ENCODE measurements around the gene NEK1.

Gene NEK1, protein sequence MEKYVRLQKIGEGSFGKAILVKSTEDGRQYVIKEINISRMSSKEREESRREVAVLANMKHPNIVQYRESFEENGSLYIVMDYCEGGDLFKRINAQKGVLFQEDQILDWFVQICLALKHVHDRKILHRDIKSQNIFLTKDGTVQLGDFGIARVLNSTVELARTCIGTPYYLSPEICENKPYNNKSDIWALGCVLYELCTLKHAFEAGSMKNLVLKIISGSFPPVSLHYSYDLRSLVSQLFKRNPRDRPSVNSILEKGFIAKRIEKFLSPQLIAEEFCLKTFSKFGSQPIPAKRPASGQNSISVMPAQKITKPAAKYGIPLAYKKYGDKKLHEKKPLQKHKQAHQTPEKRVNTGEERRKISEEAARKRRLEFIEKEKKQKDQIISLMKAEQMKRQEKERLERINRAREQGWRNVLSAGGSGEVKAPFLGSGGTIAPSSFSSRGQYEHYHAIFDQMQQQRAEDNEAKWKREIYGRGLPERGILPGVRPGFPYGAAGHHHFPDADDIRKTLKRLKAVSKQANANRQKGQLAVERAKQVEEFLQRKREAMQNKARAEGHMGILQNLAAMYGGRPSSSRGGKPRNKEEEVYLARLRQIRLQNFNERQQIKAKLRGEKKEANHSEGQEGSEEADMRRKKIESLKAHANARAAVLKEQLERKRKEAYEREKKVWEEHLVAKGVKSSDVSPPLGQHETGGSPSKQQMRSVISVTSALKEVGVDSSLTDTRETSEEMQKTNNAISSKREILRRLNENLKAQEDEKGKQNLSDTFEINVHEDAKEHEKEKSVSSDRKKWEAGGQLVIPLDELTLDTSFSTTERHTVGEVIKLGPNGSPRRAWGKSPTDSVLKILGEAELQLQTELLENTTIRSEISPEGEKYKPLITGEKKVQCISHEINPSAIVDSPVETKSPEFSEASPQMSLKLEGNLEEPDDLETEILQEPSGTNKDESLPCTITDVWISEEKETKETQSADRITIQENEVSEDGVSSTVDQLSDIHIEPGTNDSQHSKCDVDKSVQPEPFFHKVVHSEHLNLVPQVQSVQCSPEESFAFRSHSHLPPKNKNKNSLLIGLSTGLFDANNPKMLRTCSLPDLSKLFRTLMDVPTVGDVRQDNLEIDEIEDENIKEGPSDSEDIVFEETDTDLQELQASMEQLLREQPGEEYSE (N-terminal part only)
- 28.0 to 62.7 (median 49.5) reads per million in 4 donors for total RNA-seq

DNA sequence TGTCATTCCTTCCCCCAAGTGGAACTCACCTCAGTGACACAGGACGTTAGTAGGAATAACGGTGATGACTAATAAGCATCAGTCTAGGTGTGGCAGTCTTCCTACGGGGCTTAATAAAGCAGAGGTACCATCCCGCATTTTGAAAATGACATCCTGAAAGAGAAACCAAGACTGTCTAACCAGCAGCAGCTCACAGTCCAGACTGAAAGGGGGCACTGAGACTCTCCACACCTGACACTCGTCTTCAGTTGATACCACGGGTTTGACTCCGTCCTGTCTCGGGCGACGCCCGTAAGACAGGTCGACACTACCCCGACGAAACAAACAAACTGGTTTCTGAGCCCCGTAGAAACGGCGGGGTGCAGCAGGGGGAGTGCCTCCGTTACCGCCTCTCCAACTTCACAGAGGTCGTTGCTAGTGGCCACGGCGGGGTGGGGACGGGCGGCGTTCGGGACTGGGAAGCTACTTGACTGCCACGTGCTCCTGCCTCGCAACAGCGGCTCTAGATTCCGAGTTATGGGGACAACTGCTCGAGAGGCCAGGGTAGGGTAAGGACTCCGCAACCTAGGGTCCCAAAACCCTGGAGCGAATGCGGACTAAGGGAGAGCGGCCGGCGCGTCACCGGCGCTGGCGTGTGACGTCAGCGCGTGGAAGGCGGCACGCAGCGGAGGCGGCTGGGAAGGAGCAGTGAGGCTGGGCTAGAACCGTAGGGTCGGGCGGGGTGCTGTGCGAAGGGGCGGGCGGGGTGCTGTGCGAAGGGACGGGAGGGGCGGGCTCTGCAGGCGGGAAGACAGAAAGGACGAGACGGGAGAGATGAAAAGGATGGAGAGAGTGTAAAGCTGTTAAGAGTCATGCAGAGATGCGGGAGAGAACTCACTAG, at the start of gene NEK1:
TSS of gene NEK1 (minus strand) at position 593 of the 880 bp plus-strand sequence. CDS start 9,953 bp downstream, outside the sequence.
- DNase-seq = peak; percentile 74 to 94 (median 81)

DNA sequence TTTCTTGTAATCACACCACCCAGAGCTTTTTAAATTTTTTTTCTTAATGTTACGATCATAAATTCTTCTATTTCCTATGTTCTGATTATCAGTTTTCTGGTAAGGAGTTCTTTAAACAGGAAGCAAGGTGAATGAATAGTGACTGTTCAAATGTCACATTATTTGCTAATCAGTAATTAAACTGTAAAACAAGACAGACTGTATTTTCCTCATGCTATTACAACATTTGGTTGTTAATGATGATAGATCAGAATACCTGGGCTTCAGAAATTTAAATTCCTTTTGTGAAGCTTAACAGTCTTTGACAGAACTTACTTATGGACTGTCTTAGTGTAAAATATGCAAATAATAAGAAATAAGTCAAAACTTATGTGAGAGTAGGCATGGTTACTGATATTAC, 49.4 kb upstream of the NEK1 start:
- DNase-seq = no peak

DNA sequence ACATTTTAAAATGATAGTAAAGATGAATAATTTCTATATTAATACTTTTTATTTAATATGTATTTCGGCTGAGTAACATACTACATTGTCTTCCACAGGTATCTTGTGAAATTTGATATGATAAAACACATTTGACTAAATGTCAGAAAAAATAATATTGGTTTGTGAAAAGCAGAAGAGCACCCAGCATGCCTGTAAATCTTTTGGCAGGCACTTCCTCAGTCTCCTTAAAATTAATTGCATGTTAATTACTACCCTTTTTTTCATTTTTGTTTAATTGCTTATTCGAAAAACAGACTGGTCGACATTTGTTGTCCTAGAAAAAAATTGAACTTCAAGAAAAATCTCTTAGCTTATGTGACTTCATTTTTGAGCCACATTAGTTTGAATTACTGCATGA, 48.5 kb upstream of the NEK1 start:
- no peak for DNase-seq

DNA sequence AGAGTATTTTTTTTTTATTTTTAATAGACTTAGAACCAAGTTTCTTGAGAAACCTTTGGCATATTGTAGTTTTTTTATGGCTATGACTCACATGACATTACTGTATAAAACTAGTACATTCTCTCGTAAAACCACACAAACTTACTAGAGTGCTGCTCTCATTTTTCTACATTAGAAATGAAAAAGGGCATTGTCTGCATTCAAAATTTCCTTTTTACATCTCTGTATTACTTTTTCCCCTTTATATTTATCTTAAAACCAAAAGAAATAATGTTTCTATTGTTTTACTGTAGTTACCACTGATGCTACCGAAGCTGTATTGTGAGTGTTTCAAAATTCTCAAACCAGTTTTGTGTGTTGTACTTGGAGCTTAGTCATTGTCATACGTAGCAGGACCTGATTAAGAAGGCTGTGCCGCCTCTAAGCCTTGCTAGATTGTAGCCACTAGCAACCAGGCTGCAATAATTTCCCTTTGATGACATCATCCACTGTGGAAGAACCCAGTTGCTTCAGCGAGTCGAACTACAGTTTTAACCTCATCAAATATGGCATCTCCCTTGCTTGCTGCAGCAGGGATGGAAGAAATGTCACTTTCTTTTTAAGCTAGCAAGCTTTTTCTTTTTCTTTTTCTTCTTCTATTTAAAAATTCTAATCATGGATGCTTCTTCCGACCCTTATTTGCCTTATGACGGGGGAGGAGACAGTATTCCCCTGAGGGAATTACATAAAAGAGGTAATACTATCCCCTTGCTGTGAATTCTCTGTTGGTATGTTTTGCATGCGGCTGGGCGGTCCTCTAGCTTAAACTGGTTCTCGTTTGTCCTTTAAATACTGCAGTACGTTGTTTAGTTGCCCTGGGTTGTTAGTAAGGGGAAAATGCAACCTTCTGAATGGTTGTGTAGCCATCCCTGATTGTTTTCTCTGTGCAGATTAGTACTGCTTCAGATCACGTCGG, 47.6 kb upstream of the NEK1 start:
- peak; percentile 12 to 88 (median 51) for DNase-seq

DNA sequence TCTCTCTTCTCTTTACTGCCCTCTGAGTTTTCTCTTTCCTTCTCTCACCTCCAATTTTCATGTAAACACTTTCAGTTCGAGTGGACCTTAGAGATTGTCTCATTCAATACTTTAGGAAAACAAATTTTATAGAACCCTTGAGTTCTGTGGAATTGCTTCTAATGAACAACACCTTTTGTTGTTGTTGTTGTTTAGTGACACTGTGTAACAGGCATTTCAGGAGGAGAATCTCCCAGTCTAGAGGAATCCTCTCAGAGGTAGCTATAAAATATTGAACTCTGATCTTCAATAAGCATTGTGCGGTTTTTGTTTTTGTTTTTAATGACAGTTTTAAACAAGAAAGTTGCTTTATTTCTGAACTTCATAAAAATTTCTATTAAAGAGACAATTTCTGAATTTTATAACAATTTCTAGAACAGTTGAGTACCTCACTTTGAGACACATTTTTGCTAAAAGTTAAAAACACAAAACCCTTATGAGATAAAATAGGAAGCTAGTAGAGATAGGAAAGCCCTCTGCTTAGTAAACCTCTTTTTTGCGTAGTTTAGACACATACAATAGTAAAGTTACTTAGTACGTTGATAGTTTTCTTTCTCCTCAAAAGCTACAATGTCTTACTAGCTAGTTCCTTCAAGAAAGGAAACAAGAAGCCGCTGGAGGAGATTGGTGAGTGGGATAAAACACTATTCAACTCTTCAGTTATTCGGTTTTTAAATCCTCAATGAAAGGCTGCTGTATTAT, 46.8 kb upstream of the NEK1 start:
- no peak for DNase-seq

DNA sequence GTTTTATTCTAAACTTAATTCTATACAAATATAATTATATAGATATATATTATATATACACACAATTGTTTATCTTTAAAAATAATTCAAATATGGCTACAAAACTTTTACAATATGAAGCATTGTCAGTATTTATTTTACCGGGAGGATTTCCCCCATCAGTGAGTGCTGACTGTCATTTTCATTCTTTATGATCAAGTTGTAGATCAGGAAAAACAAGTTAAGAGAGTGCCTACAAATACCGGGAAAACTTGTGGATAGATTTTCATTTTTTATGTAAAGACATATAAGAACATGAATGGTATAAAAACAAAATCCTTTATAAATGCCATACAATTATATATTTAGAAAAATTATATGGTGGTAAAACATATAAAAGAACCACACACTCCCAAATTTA, 45.8 kb upstream of the NEK1 start:
- DNase-seq = no peak

DNA sequence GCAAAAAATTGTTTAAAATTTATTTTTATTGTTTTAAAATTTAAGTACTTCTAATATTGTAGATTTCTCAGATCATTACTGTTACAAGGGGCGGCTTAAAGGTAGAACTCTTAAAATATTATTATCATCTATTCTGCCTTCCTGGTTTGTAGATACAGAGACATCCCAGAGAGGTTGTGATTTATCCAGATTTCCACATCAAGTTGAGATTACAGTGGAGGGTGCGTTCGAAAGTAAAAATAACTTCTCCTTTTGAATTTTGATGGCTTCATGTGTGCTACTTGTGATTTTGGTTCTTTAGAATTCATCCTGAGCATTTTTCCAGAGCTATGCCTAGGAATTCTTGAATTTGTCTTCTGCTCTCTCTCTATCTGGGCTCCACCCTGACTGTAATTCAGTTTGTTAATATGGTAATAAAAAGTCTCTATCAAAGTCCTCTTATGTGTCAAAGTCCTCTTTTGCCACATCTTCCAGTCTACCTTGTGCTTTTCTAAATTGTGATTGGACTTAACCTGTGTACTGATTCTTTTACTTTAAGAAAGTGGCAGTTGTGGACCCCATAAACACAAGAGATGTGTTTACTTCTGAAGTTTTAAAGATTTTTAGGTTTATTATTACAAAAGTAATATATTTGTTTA, 45.2 kb upstream of the NEK1 start:
- no peak for DNase-seq

DNA sequence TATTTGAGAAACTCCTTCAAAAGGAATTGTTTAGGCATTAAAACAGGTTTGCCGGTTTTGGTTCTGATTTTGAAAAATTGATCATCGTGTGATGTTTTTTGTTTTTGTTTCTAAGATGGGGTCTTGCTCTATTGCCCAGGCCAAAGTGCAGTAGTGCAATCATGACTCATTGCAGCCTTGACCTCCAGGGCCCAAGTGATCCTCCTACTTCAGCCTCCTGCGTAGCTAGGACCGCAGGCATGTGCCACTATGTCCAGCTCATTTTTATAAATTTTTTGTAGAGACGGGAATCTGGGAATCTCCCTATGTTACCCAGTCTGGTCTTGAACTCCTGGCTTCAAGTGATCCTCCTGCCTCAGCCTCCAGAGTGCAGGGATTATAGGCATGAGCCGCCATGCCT, 43.0 kb upstream of the NEK1 start:
- DNase-seq = no peak

DNA sequence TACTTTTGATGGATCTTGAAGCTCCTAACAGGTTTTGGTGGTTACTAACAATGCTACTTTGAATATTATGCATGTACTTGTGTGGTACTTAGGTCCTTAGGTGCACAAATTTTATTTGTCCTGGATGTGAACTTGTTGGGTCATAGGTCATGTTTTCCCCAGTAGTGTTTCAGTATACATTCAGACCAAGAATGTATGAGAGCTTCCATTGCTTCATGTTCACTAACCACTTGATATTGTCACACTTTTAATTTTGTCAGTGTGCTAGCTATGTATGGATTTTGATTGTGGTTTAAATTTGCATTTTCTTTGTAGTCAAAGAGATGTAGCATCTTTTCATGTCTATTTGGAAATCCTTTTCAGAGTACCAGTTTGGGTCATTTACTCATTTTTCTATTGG, 40.2 kb upstream of the NEK1 start:
- DNase-seq = no peak

DNA sequence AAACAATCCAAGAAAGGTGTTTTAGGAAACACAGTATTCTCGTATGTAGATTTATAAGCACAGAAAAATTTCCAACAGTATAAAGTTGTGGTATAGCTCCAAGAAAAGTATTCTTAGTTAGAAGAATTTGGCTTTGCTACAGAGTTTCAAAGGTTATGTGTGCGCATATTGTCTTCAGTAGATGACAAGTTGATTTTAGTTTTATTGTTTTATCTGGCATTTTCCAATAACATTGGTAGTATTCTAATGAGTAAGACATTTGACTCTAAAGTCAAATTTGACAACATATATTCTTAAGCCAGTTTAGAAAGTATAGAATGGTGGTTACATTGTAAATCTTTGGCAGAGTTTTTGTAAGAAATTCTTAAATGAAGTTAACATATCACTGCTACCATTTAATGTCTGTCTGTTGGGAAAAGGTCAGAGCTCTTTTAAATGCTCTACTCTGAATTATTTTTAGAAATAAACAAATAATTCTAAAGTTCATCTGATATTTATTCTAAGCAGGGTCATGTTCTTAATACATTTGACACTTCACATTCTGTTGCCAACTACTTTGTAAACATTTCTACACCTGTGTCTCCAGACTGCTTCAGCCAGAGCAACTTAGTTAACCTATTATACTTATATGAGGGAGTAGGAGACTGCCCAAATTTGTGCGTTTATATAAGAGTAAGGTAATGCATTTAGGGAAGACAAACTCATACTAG, 38.0 kb upstream of the NEK1 start:
- DNase-seq = no peak

DNA sequence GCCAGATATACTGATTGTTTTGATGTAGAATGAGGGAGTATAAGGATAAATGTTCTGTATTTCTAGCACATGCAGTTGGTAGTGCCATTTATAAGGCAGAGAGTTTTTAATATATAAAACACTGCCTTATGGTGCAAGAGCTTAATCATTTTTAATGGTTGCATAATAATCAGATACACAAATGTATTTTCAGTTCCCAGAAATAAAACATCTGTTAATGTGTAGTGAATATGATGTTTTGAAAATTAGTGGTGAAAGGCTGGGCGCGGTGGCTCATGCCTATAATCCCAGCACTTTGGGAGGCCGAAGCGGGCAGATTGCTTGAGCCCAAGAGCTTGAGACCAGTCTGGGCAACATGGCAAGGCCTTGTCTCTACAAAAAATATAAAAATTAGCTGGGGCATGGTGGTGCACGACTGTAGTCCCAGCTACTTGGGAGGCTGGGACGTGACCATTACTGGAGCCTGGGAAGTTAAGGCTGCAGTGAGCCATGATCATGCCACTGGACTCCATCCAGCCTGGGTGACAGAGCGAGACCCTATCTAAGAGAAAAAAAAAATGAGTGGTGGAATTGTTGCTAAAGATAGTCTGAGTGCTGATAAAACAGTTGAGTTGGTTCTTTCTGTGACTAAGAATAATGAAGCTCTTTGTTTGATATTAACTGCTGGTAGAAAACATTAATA, 37.3 kb upstream of the NEK1 start:
- DNase-seq = no peak

DNA sequence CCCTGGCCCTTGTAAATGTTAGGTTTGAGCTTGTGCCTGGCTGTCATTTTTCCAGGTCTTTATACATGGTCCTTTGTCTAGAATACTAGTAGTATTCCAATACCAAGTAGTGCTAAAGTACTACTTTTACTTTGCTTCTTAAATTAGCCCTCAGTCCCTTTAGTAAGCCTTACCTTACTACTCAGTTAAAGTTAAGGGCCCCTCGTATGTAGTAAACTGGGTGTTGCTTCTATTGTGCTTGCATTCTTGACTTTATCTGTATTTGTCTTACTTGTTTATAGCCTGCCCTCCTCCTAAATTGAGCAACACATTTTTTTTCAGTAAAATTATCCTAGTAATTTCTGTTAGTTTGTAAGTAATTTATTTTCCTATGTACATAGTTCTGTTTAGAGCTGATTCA, 33.2 kb upstream of the NEK1 start:
- no peak for DNase-seq

DNA sequence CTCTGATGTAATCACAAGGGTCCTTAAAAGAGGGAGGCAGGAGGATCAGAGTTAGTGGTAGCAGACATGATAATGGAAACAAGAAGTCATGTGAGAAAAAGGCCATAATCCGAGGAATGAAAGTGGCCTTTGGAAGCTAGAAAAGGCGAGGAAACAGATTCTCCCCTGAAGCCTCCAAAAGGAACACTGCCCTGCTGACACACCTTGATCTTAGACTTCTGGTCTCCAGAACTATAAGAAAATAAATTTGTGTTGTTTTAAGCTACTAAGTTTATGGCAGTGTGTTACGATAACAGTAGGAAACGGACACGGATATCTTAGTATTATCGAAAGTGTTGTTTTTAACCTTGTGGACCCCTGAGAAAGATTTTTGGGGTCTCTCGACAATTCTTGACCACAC, 32.4 kb upstream of the NEK1 start:
- no peak for DNase-seq

DNA sequence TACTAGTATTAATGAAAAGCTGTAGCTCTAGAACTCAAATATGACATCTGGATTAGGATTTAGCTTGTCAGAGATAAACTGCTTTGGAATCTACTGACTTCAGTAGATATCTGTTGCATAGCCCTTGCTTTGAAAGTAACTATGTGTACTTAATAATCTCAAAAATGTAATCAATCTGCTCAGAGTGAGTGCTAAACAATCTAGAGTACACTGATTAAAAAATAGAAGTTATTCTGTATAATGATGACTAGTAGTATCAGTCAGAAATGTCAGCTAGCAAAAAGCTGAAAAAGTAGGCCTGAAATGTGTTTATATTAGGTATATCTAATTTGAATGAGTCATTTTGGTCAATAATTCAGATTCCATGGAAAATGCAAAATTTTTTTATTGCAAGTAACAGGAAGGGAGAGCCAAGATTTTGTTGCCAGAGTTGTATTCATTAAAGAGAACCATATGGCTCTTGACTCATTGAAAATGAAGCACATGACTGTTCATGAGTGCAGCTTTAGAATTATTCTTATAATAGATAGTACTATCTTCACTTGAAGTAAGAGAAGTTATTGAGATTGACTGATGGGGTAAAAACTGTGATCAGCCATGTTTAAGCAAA, 28.0 kb upstream of the NEK1 start:
- no peak for DNase-seq

DNA sequence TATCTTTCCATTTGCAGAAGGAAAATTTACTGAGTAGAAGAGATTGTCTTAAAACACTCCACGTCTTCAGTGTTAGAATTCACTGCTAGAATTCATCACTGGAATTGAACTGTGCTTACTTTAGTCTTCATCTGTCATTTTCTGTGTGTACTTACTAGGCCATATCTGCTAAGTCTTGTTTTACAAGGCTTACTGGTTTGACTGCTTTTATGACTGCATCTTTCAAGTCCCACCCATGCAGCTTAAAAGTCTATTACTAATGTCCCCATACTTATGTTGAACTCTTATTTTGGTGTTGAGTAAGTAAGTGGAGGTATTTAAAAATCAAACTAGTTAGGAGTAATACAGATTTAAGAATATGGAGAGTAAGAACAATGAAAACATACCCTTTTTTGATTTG, 22.6 kb upstream of the NEK1 start:
- DNase-seq = no peak

DNA sequence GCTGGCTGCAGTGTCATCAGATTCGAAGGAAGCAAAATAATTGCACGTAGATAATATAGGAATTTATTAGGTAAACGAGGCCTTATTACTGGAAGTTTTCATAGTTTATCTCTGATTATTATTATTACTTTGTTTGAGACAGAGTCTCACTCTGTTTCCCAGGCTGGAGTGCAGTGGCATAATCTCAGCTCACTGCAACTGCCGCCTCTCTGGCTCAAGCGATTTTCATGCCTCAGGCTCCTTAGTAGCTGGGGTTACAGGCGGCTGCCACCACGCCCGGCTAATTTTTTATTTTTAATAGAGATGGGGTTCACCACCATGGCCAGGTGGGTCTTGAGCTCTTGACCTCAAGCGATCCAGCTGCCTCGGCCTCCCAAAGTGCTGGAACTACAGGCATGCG, 20.5 kb upstream of the NEK1 start:
- DNase-seq = no peak

DNA sequence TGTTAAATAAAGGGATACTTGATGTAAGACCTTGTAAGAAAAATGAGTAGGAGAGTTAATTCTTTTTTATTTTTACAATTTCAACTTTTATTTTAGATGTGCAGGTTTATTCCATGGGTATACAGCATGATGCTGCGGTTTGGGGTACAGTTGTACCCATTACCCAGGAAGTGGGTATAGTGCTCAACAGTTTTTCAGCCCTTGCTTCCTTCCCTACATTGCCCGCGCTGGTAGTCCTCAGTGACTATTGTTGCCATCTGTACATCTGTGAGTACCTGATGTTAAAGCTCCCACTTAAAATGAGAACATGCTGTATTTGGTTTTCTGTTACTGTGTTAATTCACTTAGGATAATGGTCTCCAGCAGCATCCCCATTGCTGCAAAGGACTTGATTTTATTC, 17.7 kb upstream of the NEK1 start:
- no peak for DNase-seq

DNA sequence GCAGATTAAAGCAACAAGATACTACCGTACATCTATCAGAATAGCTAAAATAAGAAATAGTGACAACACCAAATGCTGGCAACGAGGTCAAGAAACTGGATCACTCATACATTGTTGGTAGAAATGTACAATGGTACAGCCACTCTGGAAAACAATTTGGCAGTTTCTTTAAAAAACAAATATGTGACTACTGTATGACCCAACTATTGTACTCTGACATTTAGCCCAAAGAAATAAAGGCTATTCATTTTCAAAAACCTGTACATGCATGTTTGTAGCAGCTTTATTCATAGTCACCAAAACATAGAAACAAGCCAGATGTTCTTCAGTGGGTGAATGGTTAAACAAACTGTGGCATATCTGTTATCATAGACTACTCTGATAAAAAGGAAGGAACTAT, 16.2 kb upstream of the NEK1 start:
- no peak for DNase-seq

Data from T-helper 1 cell (primary cell).